Right atrium auricular region (tissue), 2 donors: ENCODE data around the gene THYN1. TPM values are rescaled to one million over a fixed set of nuclear protein-coding genes. Genes with fewer than 3 reads are reported as not detected.

Experiments used
- DNase-seq: peaks from one replicate; pipeline ENCODE4 v3.0.0-alpha.2; 2019; ENCODE audit warnings: low spot score
- H3K27ac ChIP-seq, 2 donors: fragments of 200-600 bp; sonication (generic); 1 replicate in 1 of 2; 2 replicates in 1 of 2; pipeline ENCODE4 v1.5.1; 2016 to 2019
- H3K27me3 ChIP-seq, 2 donors: fragments of 200-600 bp; sonication (generic); one replicate each; pipeline versions ENCODE4 v1.5.1 to v1.6.0; 2017 to 2019
- H3K36me3 ChIP-seq: fragments of 200-600 bp; sonication (generic); one replicate; pipeline ENCODE4 v1.5.1; 2016
- H3K4me1 ChIP-seq, 2 donors: fragments of 200-600 bp; sonication (generic); one replicate each; pipeline versions ENCODE4 v1.5.1 to v1.6.0; 2017 to 2019
- H3K4me3 ChIP-seq, 2 donors: fragments of 200-600 bp; sonication (generic); 1 replicate in 1 of 2; 2 replicates in 1 of 2; pipeline ENCODE4 v1.5.1; 2017 to 2019; ENCODE audit warnings: mild to moderate bottlenecking in 1 of 2, moderate library complexity in 1 of 2
- H3K9me3 ChIP-seq, 2 donors: fragments of 200-600 bp; sonication (generic); one replicate each; pipeline ENCODE4 v1.5.1; 2019
- total RNA-seq, 2 donors: library from RNA; depleted of rRNA; stranded (reverse); fragments of >200 nt; gene quantifications; one replicate each; pipeline ENCODE4 v1.1.0, GENCODE V29; 2016
- TF ChIP-seq, protein P1 (sequence below), 2 donors: fragments of 200-600 bp; sonication (generic); IDR thresholded peaks; one replicate each; pipeline ENCODE4 v1.5.1; 2019; ENCODE audit warnings: antibody characterized with exemption in 2 of 2

The THYN1 gene
- total RNA-seq, 2 donors from 2014 or later: 35.8 to 47.1 TPM

- TF ChIP-seq, protein P1, sequence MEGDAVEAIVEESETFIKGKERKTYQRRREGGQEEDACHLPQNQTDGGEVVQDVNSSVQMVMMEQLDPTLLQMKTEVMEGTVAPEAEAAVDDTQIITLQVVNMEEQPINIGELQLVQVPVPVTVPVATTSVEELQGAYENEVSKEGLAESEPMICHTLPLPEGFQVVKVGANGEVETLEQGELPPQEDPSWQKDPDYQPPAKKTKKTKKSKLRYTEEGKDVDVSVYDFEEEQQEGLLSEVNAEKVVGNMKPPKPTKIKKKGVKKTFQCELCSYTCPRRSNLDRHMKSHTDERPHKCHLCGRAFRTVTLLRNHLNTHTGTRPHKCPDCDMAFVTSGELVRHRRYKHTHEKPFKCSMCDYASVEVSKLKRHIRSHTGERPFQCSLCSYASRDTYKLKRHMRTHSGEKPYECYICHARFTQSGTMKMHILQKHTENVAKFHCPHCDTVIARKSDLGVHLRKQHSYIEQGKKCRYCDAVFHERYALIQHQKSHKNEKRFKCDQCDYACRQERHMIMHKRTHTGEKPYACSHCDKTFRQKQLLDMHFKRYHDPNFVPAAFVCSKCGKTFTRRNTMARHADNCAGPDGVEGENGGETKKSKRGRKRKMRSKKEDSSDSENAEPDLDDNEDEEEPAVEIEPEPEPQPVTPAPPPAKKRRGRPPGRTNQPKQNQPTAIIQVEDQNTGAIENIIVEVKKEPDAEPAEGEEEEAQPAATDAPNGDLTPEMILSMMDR (IDR thresholded peaks at IDR 0.05): no peak
- H3K9me3 ChIP-seq: no peaks in the 10 kb centered on the region
- no peaks in the 10 kb centered on the region for H3K27me3 ChIP-seq
- DNase-seq: no peak
- H3K4me3 ChIP-seq: no peak overlapping the region
- H3K27ac ChIP-seq: no peak overlapping the region
- H3K36me3 ChIP-seq: peaks cover 15% of the 10 kb centered on the region
- peaks cover 0 to 49% of the 10 kb centered on the region in 2 donors for H3K4me1 ChIP-seq
Observed at GRCh38 chr11:134233729-134234179, 19.4 kb downstream of the THYN1 start.

DNA sequence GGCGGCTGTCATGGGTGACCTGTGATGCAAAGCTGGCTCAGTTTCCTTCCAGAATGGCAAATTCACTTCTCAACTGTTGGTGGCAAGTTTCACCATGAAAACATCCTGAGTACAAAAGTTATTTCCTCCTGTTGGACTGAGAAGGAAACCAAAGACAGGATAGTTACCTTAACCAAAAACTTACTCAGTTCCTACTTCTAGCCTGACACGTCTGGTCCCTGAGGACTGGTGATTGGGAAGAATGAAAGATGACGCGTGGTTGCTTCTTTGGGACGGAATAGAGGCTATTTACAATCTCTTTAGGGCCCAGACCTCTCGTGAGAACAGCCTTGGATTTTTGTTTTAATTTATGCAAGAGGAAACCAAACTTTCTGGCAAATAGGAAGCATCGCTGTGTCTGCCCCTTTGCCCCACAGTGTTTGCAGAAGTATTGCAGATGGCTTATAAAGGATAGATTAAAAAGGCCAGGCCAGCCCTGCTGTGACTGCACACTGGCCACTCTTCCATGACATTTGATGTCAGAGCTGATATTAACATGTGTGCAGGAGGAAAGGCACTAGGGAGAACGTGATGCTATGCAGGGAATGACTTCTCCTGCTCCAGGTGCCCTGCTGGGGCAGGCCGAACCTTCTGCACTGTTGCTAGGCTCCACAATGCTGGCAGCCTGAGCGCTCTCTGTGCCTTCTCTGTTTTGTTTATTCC is 21.0 kb downstream of the THYN1 start:
- Histone ChIP-seq H3K27me3 (no peaks in the 10 kb centered on the region), H3K27ac (no peak overlapping the region), H3K4me3 (no peak overlapping the region), H3K4me1 (peaks cover 0 to 54% of the 10 kb centered on the region in 2 donors), H3K9me3 (no peaks in the 10 kb centered on the region), H3K36me3 (peaks cover 15% of the 10 kb centered on the region)
- TF ChIP-seq, protein P1 (IDR thresholded peaks at IDR 0.05): no peak
- DNase-seq: no peak

GRCh38 chr11:134230339-134230738 is 22.8 kb downstream of the THYN1 start:
- peaks cover 0 to 72% of the 10 kb centered on the region in 2 donors for H3K4me1 ChIP-seq
- no peak for DNase-seq
- no peaks in the 10 kb centered on the region for H3K27me3 ChIP-seq
- TF ChIP-seq, protein P1 (IDR thresholded peaks at IDR 0.05): no peak
- H3K4me3 ChIP-seq: no peak overlapping the region
- H3K27ac ChIP-seq: no peak overlapping the region
- no peaks in the 10 kb centered on the region for H3K9me3 ChIP-seq
- peaks cover 6% of the 10 kb centered on the region for H3K36me3 ChIP-seq

- H3K36me3 ChIP-seq: no peaks in the 10 kb centered on the region
- H3K27ac ChIP-seq: no peak overlapping the region
- peaks cover 0 to 71% of the 10 kb centered on the region in 2 donors for H3K4me1 ChIP-seq
- H3K9me3 ChIP-seq: no peaks in the 10 kb centered on the region
- no peaks in the 10 kb centered on the region for H3K27me3 ChIP-seq
- no peak overlapping the region for H3K4me3 ChIP-seq
- TF ChIP-seq, protein P1 (IDR thresholded peaks at IDR 0.05): no peak
- DNase-seq: no peak
Observed at GRCh38 chr11:134229126-134229790, 23.9 kb downstream of the THYN1 start.

GRCh38 chr11:134228625-134229024 is 24.5 kb downstream of the THYN1 start:
- peaks cover 0 to 65% of the 10 kb centered on the region in 2 donors for H3K4me1 ChIP-seq
- H3K9me3 ChIP-seq: no peaks in the 10 kb centered on the region
- no peaks in the 10 kb centered on the region for H3K36me3 ChIP-seq
- no peaks in the 10 kb centered on the region for H3K27me3 ChIP-seq
- H3K27ac ChIP-seq: no peak overlapping the region
- TF ChIP-seq, protein P1 (IDR thresholded peaks at IDR 0.05): no peak
- H3K4me3 ChIP-seq: no peak overlapping the region
- DNase-seq: no peak
